GM21576 (cell line): Measurements from ENCODE around the gene LRRC8C.
"Not testable (repeated sequence)": the region's sequence is repeated elsewhere in the genome, so short reads cannot be mapped to it uniquely, and the experiment has no call there.

Experiments used
- ATAC-seq: cut with Tn5 transposase; IDR thresholded peaks from one replicate; pipeline ENCODE4 v1.9.1; 2021; ENCODE audit warnings: mild to moderate bottlenecking, moderate library complexity; ENCODE audit not compliant: unreplicated experiment

The LRRC8C gene

GRCh38 chr1:89701746-89702241 is 68.9 kb downstream of the LRRC8C start:
- no peak for ATAC-seq

GRCh38 chr1:89702520-89703045 is 69.7 kb downstream of the LRRC8C start:
- ATAC-seq: no peak

- ATAC-seq: no peak
Measured at GRCh38 chr1:89703469-89703868, 70.5 kb downstream of the LRRC8C start.

GRCh38 chr1:89704014-89704413 is 71.1 kb downstream of the LRRC8C start:
- ATAC-seq: no peak

DNA sequence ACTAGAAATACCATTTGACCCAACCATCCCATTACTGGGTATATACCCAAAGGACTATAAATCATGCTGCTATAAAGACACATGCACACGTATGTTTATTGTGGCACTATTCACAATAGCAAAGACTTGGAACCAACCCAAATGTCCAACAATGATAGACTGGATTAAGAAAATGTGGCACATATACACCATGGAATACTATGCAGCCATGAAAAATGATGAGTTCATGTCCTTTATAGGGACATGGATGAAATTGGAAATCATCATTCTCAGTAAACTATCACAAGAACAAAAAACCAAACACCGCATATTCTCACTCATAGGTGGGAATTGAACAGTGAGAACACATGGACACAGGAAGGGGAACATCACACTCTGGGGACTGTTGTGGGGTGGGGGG is 72.0 kb downstream of the LRRC8C start:
- not testable (repeated sequence) for ATAC-seq

DNA sequence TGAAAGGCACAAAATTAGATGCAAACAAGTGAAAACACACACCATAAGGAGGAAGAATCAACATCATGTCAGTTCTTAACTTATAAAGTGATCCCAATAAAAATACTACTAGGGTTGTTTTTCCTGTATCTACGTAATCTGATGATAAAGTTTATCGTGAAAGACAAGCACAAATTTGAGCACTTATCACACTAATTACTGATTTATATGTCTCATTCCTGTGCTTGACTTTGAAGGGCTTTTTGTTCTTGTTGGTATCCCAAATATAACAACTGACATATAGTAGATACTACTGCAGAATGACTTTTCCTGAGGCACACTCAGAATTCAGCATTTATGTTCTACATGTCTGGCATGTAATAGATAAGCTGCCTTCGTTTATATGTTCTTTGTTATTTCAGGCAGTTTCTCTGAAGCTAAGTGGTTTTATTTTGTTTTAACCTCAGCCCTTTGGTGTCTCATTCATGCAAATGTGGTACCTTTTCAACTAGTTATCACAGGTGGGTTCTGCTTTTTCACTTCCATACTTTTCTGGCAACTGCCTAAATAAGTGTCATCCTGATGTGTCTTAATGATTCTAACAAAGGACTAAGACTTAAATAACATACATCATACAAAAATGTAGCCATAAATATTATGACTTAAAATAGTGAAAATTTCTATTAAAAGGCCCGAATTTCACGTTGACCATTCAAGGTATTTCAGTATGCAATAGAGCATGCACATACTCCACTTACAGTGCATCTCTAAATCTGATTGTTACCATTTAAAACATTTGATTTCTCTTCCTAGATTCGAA is 73.2 kb downstream of the LRRC8C start:
- ATAC-seq: peak; percentile 80

- ATAC-seq: peak; percentile 21
Measured at GRCh38 chr1:89706700-89707012, 73.7 kb downstream of the LRRC8C start.

GRCh38 chr1:89708751-89709375 is 75.9 kb downstream of the LRRC8C start:
- ATAC-seq: no peak

DNA sequence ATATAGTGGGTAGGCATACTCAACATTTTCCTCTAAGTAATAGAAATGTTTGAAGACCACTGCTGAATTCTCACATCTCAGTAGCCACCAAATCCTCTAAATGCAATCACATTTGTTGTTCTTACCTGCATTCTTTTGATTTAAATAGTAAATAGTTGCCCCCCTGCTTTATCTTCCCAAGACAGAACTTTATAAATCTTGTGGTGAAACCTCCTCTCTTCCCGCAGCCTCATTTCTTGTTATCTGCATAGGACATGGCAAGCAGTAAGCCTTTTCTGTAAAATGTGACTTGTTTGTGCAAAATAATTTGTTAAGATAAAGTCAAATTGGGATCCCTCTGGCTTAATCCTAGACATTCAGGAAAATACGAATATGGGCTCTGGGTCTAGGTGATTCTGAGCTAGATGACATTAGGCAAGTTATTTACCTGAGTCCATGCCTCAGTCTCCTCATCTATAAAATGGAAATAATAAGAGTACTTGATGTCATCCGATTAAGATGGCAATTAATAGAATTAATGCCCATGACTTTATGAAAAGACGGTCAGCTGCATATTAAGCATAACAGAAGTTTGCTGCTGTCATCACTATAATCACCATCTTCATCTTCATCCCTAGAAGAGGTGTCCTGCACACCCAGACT is 77.7 kb downstream of the LRRC8C start:
- ATAC-seq: no peak

DNA sequence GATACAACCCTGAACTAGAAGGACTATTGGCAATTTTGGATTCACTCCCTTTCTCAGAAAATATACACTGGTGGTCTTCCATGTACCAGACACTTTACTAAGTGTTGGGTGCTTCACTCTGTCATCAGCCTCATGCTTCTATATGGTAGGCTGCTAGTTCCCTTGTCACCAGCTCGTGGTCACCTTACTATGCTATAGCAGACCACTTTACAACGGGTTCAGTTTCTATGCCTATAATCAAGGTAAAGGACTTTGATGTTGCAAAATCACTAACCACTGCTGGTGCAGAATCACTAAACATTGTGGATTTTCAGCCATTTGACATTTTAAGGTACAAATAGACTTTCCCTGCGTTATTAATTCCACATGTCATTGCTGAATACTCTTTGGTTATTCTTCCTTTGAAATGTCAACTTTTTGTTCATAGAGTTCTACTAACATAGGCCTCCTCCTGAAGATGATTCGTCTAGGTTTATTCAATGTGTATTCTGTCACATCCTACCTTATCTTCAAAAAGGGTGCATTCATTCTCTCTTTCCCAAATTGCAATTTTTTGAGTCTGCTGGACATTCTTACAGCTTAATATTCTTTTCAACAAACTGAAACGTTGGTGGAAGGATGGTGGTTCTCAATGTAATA is 78.3 kb downstream of the LRRC8C start:
- ATAC-seq: no peak

GRCh38 chr1:89712420-89712819 is 79.5 kb downstream of the LRRC8C start:
- ATAC-seq: no peak

DNA sequence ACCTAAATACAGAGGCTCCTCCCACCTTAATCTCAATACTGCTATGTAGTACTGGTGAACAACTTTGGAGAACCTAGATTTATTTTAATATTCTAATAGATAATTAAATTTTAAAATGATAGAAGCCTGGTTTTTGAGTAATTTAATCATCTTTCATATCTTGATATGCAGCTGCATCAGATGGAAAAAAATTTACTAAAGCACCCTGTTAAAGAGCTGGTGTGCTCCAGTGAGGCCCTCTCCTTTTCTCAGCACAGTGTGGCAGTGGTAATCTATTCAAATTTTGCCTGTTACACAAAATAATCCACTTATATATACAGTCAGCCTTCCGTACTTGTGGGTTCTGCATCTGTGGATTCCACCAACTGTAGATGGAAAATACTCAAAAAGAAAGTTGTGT is 82.8 kb downstream of the LRRC8C start:
- ATAC-seq: no peak

- peak; percentile 89 for ATAC-seq
Measured at GRCh38 chr1:89719502-89720306, 86.8 kb downstream of the LRRC8C start.

DNA sequence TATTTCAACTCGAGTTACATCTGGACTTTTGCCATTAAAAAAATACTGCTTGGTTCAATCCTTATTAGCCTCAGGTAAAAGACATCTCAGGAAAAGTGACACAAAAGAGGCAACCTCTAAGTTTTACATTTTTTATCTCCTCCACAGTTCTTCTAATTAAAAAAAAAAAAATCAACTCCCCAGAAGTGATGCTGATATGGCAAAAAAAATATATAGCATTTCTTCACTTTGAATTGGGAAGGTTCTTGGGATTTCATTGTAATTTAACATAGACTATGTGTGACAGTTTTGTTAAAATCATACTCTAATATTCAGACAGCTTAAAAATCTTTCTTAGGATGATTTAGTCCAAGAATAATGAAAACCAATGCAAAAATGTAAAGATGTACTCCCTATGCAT is 87.9 kb downstream of the LRRC8C start:
- no peak for ATAC-seq

DNA sequence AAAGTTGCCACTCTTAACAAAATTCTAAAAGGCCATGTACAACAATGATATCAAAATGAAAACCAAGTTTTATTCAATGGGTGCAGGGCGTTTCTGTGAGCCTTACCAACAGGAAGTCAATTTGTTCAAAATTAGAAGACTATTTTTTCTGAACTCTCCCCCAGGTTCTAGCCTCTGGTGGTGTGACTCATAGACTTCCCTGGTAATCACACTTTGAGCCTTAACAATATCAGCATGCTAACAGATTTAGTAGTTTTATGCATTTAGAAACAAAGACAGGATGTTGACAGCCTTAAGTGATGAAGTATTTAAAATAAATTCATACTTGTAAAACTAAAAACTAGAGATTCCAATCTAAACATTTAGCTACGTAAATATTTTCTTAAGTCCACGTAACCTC is 88.4 kb downstream of the LRRC8C start:
- ATAC-seq: no peak

- no peak for ATAC-seq
Measured at GRCh38 chr1:89723144-89723543, 90.2 kb downstream of the LRRC8C start.

- no peak for ATAC-seq
Measured at GRCh38 chr1:89723863-89724262, 90.9 kb downstream of the LRRC8C start.

DNA sequence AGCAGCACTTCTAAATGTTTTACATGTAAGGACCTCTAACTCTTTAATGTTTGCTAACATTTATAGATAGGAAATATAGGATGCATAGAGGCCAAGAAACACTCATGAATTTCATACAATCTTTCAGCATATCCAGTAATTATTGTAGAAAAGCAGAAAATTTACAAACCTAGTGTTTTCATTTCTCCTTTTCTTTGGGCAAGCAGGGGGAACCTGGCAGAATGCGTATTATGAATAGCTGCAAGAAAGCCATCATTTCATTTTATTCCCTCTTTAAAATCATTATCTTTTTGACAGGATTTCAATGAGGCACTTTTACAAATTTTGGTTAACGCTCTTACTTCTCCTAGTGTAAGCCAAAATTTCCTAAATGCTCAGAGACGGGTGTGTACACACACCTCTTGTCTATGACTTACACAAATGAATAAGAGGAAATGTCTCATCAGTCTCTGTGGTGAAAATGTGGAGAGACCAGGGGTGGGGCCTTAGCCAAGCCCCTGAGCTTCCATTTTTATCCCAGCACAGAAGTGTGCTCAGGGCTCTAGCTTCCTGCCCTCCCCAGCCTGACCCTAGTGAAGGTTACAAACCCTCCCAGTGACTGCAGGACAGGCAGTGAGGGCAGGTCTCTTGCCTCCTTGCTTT is 91.6 kb downstream of the LRRC8C start:
- peak; percentile 78 for ATAC-seq

- peak; percentile 8 for ATAC-seq
Measured at GRCh38 chr1:89725011-89725370, 92.1 kb downstream of the LRRC8C start.

GRCh38 chr1:89725631-89726030 is 92.7 kb downstream of the LRRC8C start:
- ATAC-seq: no peak
